ENCODE data around the gene HCN2. TPM values are rescaled to one million over a fixed set of nuclear protein-coding genes. Genes with fewer than 3 reads are reported as not detected.
A peak's percentile ranks its signal among the peaks of the same experiment; 100 is the strongest.

The HCN2 gene
- total and polyA plus RNA-seq, 9 of the 15 experiments (the other 6 are each of a cell fraction or from before 2014, with no cell fraction given): 0.29 to 4.2 (median 0.82) TPM; not detected in 2

DNA sequence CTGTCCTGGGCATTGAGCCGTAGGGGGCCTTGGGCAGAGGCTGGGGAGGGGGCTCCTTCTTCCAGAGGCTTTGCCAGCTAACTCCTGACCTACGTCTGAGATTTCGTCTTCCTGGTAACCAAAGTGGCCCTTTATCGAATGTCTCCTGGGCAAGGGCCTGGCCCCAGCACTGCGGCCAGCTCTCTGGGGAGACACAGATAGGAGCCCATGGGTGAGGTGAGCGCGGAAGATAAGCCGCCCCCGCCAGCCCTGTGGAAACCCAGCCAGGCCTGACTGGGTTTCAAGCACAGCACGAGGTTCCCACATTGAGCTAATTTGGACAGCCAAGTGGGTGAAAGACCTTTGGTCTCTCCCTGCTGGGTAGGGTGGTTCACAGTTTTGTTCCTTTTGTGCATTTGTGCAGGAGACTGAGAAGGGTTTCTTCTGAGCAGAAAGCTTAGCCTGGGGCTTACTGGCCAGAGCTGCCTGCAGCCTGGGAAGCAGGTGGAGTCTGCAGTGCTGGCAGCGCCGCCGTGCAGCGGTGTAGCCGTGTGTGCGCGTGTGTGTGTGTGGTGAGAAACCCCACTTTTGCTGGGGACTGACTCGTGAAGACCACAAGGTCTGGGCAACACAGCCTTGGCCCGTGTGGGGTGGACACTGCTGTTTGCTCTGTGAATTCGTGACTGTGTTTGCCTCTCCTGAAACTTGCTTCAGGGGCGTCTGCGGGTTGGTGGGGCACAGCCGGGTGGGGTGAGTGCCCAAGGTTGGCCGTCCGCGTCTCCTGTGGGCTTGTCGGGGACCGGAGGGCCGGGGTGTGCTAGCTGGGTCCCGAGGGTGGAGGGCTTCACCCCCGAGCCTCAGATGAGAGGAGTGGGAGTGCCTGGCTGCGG is 14.8 kb upstream of the HCN2 start (continued):
- TF ChIP-seq, protein P1, sequence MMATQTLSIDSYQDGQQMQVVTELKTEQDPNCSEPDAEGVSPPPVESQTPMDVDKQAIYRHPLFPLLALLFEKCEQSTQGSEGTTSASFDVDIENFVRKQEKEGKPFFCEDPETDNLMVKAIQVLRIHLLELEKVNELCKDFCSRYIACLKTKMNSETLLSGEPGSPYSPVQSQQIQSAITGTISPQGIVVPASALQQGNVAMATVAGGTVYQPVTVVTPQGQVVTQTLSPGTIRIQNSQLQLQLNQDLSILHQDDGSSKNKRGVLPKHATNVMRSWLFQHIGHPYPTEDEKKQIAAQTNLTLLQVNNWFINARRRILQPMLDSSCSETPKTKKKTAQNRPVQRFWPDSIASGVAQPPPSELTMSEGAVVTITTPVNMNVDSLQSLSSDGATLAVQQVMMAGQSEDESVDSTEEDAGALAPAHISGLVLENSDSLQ (IDR thresholded peaks at IDR 0.05): no peak
- TF ChIP-seq, protein P2, sequence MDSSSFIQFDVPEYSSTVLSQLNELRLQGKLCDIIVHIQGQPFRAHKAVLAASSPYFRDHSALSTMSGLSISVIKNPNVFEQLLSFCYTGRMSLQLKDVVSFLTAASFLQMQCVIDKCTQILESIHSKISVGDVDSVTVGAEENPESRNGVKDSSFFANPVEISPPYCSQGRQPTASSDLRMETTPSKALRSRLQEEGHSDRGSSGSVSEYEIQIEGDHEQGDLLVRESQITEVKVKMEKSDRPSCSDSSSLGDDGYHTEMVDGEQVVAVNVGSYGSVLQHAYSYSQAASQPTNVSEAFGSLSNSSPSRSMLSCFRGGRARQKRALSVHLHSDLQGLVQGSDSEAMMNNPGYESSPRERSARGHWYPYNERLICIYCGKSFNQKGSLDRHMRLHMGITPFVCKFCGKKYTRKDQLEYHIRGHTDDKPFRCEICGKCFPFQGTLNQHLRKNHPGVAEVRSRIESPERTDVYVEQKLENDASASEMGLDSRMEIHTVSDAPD (CRISPR knock-in tag; IDR thresholded peaks at IDR 0.05): no peak
- TF ChIP-seq, protein P3, sequence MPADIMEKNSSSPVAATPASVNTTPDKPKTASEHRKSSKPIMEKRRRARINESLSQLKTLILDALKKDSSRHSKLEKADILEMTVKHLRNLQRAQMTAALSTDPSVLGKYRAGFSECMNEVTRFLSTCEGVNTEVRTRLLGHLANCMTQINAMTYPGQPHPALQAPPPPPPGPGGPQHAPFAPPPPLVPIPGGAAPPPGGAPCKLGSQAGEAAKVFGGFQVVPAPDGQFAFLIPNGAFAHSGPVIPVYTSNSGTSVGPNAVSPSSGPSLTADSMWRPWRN (IDR thresholded peaks at IDR 0.05; ENCODE audit: low read depth): peak; percentile 77
- TF ChIP-seq ILK (tag; IDR thresholded peaks at IDR 0.05; ENCODE audit: borderline replicate concordance, low read depth) (no peak), ZNF263 (CRISPR knock-in tag; IDR thresholded peaks at IDR 0.05; ENCODE audit: borderline replicate concordance) (no peak), MEIS2 (IDR thresholded peaks at IDR 0.05; ENCODE audit: partially characterized antibody) (peak; percentile 5), ZNF3 (CRISPR knock-in tag; IDR thresholded peaks at IDR 0.05) (no peak), FIP1L1 (IDR thresholded peaks at IDR 0.05; ENCODE audit: low read depth, low read length, poor library complexity, severe bottlenecking) (no peak)
- TF ChIP-seq, protein P4, sequence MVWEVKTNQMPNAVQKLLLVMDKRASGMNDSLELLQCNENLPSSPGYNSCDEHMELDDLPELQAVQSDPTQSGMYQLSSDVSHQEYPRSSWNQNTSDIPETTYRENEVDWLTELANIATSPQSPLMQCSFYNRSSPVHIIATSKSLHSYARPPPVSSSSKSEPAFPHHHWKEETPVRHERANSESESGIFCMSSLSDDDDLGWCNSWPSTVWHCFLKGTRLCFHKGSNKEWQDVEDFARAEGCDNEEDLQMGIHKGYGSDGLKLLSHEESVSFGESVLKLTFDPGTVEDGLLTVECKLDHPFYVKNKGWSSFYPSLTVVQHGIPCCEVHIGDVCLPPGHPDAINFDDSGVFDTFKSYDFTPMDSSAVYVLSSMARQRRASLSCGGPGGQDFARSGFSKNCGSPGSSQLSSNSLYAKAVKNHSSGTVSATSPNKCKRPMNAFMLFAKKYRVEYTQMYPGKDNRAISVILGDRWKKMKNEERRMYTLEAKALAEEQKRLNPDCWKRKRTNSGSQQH (CRISPR knock-in tag; IDR thresholded peaks at IDR 0.05): no peak
- TF ChIP-seq, protein P5, sequence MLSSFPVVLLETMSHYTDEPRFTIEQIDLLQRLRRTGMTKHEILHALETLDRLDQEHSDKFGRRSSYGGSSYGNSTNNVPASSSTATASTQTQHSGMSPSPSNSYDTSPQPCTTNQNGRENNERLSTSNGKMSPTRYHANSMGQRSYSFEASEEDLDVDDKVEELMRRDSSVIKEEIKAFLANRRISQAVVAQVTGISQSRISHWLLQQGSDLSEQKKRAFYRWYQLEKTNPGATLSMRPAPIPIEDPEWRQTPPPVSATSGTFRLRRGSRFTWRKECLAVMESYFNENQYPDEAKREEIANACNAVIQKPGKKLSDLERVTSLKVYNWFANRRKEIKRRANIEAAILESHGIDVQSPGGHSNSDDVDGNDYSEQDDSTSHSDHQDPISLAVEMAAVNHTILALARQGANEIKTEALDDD (IDR thresholded peaks at IDR 0.05): peak; percentile 66; the same call in 1 of the 2 replicates
- TF ChIP-seq, protein P6, sequence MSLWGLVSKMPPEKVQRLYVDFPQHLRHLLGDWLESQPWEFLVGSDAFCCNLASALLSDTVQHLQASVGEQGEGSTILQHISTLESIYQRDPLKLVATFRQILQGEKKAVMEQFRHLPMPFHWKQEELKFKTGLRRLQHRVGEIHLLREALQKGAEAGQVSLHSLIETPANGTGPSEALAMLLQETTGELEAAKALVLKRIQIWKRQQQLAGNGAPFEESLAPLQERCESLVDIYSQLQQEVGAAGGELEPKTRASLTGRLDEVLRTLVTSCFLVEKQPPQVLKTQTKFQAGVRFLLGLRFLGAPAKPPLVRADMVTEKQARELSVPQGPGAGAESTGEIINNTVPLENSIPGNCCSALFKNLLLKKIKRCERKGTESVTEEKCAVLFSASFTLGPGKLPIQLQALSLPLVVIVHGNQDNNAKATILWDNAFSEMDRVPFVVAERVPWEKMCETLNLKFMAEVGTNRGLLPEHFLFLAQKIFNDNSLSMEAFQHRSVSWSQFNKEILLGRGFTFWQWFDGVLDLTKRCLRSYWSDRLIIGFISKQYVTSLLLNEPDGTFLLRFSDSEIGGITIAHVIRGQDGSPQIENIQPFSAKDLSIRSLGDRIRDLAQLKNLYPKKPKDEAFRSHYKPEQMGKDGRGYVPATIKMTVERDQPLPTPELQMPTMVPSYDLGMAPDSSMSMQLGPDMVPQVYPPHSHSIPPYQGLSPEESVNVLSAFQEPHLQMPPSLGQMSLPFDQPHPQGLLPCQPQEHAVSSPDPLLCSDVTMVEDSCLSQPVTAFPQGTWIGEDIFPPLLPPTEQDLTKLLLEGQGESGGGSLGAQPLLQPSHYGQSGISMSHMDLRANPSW (CRISPR knock-in tag; IDR thresholded peaks at IDR 0.05): no peak
- TF ChIP-seq, protein P7, sequence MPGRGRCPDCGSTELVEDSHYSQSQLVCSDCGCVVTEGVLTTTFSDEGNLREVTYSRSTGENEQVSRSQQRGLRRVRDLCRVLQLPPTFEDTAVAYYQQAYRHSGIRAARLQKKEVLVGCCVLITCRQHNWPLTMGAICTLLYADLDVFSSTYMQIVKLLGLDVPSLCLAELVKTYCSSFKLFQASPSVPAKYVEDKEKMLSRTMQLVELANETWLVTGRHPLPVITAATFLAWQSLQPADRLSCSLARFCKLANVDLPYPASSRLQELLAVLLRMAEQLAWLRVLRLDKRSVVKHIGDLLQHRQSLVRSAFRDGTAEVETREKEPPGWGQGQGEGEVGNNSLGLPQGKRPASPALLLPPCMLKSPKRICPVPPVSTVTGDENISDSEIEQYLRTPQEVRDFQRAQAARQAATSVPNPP (IDR thresholded peaks at IDR 0.05; ENCODE audit: borderline replicate concordance, insufficient read depth, insufficient read length): no peak
